HK-2 (cell line): ENCODE measurements around the gene ITPK1.

Experiments used
- DNase-seq: peaks from one replicate; pipeline ENCODE4 v3.0.0-alpha.2; 2018; ENCODE audit not compliant: unreplicated experiment

The ITPK1 gene

GRCh38 chr14:92938235-92938875, 177.4 kb downstream of the ITPK1 start:
- DNase-seq: no peak

- no peak for DNase-seq
Measured at GRCh38 chr14:92937051-92937937, 178.4 kb downstream of the ITPK1 start.

GRCh38 chr14:92936085-92936484, 179.6 kb downstream of the ITPK1 start:
- DNase-seq: no peak

- DNase-seq: no peak
Measured at GRCh38 chr14:92935446-92935845, 180.3 kb downstream of the ITPK1 start.

GRCh38 chr14:92934196-92935085, 181.3 kb downstream of the ITPK1 start:
- no peak for DNase-seq

- DNase-seq: no peak
Measured at GRCh38 chr14:92933481-92933880, 182.2 kb downstream of the ITPK1 start.

GRCh38 chr14:92932448-92933395, 183.0 kb downstream of the ITPK1 start:
- no peak for DNase-seq

- DNase-seq: no peak
Measured at GRCh38 chr14:92931681-92932447, 183.9 kb downstream of the ITPK1 start.

GRCh38 chr14:92930737-92931602, 184.8 kb downstream of the ITPK1 start:
- no peak for DNase-seq

- DNase-seq: no peak
Measured at GRCh38 chr14:92929689-92930608, 185.8 kb downstream of the ITPK1 start.

- DNase-seq: no peak
Measured at GRCh38 chr14:92928961-92929688, 186.6 kb downstream of the ITPK1 start.

GRCh38 chr14:92928258-92928629, 187.5 kb downstream of the ITPK1 start:
- no peak for DNase-seq

- DNase-seq: no peak
Measured at GRCh38 chr14:92927349-92928257, 188.1 kb downstream of the ITPK1 start.

GRCh38 chr14:92926931-92927330, 188.8 kb downstream of the ITPK1 start:
- DNase-seq: no peak

- DNase-seq: no peak
Measured at GRCh38 chr14:92926180-92926845, 189.4 kb downstream of the ITPK1 start.

- DNase-seq: no peak
Measured at GRCh38 chr14:92925446-92925845, 190.3 kb downstream of the ITPK1 start.
